Activated CD8-positive, alpha-beta T cell treated with anti-CD3 and anti-CD28 coated beads for 36 hours (primary cell): ENCODE measurements around the gene KIF26B. TPM values are rescaled to one million over a fixed set of nuclear protein-coding genes. Genes with fewer than 3 reads are reported as not detected.

Experiments
- ATAC-seq: fragments of 200-7000 bp; cut with Tn5 transposase; one replicate; pipeline ENCODE4 v1.10.0; 2021; ENCODE audit warnings: mild to moderate bottlenecking, moderate library complexity
- CTCF ChIA-PET: fragments of 350-600 bp; sonication (Branson Sonifier 250); formaldehyde crosslinking; loops from one replicate; lab custom pipeline; 2021; ENCODE audit warnings: antibody characterized with exemption; lab: Charles Lee
- POLR2A ChIA-PET: fragments of 350-600 bp; sonication (Branson Sonifier 250); formaldehyde crosslinking; loops from one replicate; lab custom pipeline; 2021; ENCODE audit warnings: antibody characterized with exemption; lab: Charles Lee
- DNase-seq: peaks from one replicate; pipeline ENCODE4 v3.0.0-alpha.2; 2020
- H3K27ac Mint-ChIP-seq: one replicate; pipeline ENCODE4 v1.8.0; 2021; ENCODE audit warnings: mild to moderate bottlenecking, mixed read lengths
- H3K27me3 Mint-ChIP-seq: one replicate; pipeline ENCODE4 v1.8.0; 2021; ENCODE audit warnings: mixed read lengths
- H3K36me3 Mint-ChIP-seq: one replicate; pipeline ENCODE4 v1.8.0; 2021; ENCODE audit warnings: low read depth, mixed read lengths
- H3K4me1 Mint-ChIP-seq: one replicate; pipeline ENCODE4 v1.8.0; 2021; ENCODE audit warnings: low read depth, mixed read lengths
- H3K4me3 Mint-ChIP-seq: one replicate; pipeline ENCODE4 v1.8.0; 2021; ENCODE audit warnings: mild to moderate bottlenecking, moderate library complexity, mixed read lengths
- H3K9me3 Mint-ChIP-seq: one replicate; pipeline ENCODE4 v1.8.0; 2021; ENCODE audit warnings: mixed read lengths
- CTCF ChIP-seq: fragments of 200-600 bp; IDR thresholded peaks from one replicate; pipeline ENCODE4 v1.8.0; 2022; ENCODE audit warnings: antibody characterized with exemption, mild to moderate bottlenecking
- intact Hi-C: fragments of 100-400 bp; cut with micrococcal nuclease; formaldehyde crosslinking; loops from one replicate; pipeline ENCODE4 v1.10.0; 2022
- total RNA-seq, 2 experiments: library from RNA; stranded (reverse); gene quantifications; one replicate each; pipeline ENCODE4 v1.2.3, GENCODE V29; 2021

The KIF26B gene
- total RNA-seq, 2 experiments from 2014 or later: 0.16 TPM

- intact Hi-C loops: no loop called here
- H3K27ac Mint-ChIP-seq: no peak overlapping the region
- H3K36me3 Mint-ChIP-seq: no peaks in the 10 kb centered on the region
- no peaks in the 10 kb centered on the region for H3K9me3 Mint-ChIP-seq
- H3K4me3 Mint-ChIP-seq: no peak overlapping the region
- DNase-seq (no peak), ATAC-seq (no peak)
- ChIA-PET CTCF (no interaction called here), POLR2A (no interaction called here)
- no peak for TF ChIP-seq CTCF
- H3K27me3 Mint-ChIP-seq: peaks cover 1% of the 10 kb centered on the region
- no peaks in the 10 kb centered on the region for H3K4me1 Mint-ChIP-seq
Observed at GRCh38 chr1:245598524-245599305, 443.9 kb downstream of the KIF26B start.

- ChIA-PET POLR2A (no interaction called here), CTCF (no interaction called here)
- Mint-ChIP-seq H3K36me3 (no peaks in the 10 kb centered on the region), H3K4me1 (no peaks in the 10 kb centered on the region), H3K4me3 (no peak overlapping the region), H3K27me3 (peaks cover 1% of the 10 kb centered on the region), H3K27ac (no peak overlapping the region), H3K9me3 (no peaks in the 10 kb centered on the region)
- TF ChIP-seq CTCF: no peak
- DNase-seq: no peak
- ATAC-seq: no peak
- intact Hi-C loops: no loop called here
Observed at GRCh38 chr1:245599371-245600174, 444.8 kb downstream of the KIF26B start.

GRCh38 chr1:245600658-245601057 is 445.9 kb downstream of the KIF26B start:
- no peak overlapping the region for H3K4me3 Mint-ChIP-seq
- no peak for ATAC-seq
- CTCF ChIA-PET: no interaction called here
- H3K27me3 Mint-ChIP-seq: peaks cover 1% of the 10 kb centered on the region
- H3K27ac Mint-ChIP-seq: no peak overlapping the region
- DNase-seq: no peak
- H3K4me1 Mint-ChIP-seq: no peaks in the 10 kb centered on the region
- intact Hi-C loops: no loop called here
- H3K36me3 Mint-ChIP-seq: no peaks in the 10 kb centered on the region
- POLR2A ChIA-PET: no interaction called here
- H3K9me3 Mint-ChIP-seq: no peaks in the 10 kb centered on the region
- TF ChIP-seq CTCF: no peak

GRCh38 chr1:245603311-245603865 is 448.6 kb downstream of the KIF26B start:
- no peak for TF ChIP-seq CTCF
- Mint-ChIP-seq H3K27me3 (peaks cover 5% of the 10 kb centered on the region), H3K9me3 (no peaks in the 10 kb centered on the region), H3K36me3 (no peaks in the 10 kb centered on the region), H3K4me1 (no peaks in the 10 kb centered on the region), H3K4me3 (no peak overlapping the region), H3K27ac (no peak overlapping the region)
- DNase-seq (no peak), ATAC-seq (no peak)
- ChIA-PET CTCF (no interaction called here), POLR2A (no interaction called here)
- intact Hi-C loops: no loop called here

GRCh38 chr1:245604979-245605378 is 450.2 kb downstream of the KIF26B start:
- ATAC-seq: no peak
- CTCF ChIA-PET: no interaction called here
- Mint-ChIP-seq H3K27ac (no peak overlapping the region), H3K27me3 (peaks cover 7% of the 10 kb centered on the region), H3K4me3 (no peak overlapping the region), H3K4me1 (no peaks in the 10 kb centered on the region), H3K9me3 (no peaks in the 10 kb centered on the region), H3K36me3 (no peaks in the 10 kb centered on the region)
- TF ChIP-seq CTCF: no peak
- POLR2A ChIA-PET: no interaction called here
- no peak for DNase-seq
- intact Hi-C loops: no loop called here
